ENCODE data around the gene SLC34A1. TPM values are rescaled to one million over a fixed set of nuclear protein-coding genes. Genes with fewer than 3 reads are reported as not detected.
"Not testable (repeated sequence)": the region's sequence is repeated elsewhere in the genome, so short reads cannot be mapped to it uniquely, and the experiment has no call there.

Gene SLC34A1, protein sequence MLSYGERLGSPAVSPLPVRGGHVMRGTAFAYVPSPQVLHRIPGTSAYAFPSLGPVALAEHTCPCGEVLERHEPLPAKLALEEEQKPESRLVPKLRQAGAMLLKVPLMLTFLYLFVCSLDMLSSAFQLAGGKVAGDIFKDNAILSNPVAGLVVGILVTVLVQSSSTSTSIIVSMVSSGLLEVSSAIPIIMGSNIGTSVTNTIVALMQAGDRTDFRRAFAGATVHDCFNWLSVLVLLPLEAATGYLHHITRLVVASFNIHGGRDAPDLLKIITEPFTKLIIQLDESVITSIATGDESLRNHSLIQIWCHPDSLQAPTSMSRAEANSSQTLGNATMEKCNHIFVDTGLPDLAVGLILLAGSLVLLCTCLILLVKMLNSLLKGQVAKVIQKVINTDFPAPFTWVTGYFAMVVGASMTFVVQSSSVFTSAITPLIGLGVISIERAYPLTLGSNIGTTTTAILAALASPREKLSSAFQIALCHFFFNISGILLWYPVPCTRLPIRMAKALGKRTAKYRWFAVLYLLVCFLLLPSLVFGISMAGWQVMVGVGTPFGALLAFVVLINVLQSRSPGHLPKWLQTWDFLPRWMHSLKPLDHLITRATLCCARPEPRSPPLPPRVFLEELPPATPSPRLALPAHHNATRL
- total RNA-seq, result not detected
- long read RNA-seq, result 0 reads

- DNase-seq (no peak), ATAC-seq (ENCODE audit: poor library complexity) (no peak)
- intact Hi-C loops (cut with DNase I), result no loop called here
These were observed at the start of gene SLC34A1 for GRCh38 chr5:177384134-177384533. TSS of gene SLC34A1 (plus strand) at chr5:177384434. CDS start at chr5:177385742, 1,308 bp downstream.

DNA sequence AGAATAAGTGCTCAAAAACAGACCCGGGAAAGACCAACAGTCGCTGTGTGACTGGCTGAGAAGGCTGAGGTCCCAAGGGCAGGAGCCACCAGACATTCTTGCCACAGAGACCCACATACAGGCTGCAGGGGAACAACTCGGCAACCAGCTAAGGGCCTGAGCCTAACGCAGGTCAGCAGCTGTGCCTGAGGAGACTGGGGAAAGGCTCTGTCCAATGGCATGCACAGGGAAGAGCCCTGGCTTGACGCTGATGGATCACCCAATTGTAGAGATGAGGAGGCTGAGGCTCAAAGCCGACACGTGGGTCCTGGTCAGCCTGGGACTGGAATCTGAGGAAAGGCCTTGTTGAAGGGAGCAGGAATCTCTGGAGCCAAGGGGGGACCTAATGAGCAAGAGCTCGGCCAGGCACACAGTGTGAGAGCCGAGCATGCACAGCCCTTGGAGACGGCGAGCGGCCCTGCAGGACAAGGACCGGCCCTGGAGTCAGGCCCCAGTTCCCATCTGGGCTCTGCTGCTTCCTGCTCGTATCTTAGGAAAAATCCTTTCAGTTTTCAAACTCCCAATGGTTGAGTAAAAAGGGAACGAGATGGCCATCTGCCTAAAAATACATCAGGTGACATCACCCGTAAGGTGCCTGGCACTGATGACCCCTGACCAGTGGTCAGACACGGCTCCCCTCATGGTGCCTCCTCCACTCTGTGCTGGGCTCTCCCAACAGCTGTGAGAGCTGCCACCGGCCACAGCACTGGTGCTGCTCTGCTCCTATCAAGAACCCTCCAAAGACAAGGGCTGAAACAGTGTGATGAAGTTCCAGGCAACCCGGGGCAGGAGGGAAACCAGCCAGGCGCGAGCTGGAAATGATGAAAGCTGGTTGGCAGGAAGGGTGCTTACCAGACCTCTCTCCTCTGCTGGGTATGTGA lies 49.2 kb upstream of the SLC34A1 start:
- DNase-seq, result peak; percentile 68
- ATAC-seq (ENCODE audit: poor library complexity), result peak; percentile 89
- intact Hi-C loops (cut with DNase I), result no loop called here

GRCh38 chr5:177335701-177336065 lies 48.6 kb upstream of the SLC34A1 start:
- ATAC-seq (ENCODE audit: poor library complexity) (peak; percentile 74), DNase-seq (no peak)
- intact Hi-C loops (cut with DNase I), result no loop called here

DNA sequence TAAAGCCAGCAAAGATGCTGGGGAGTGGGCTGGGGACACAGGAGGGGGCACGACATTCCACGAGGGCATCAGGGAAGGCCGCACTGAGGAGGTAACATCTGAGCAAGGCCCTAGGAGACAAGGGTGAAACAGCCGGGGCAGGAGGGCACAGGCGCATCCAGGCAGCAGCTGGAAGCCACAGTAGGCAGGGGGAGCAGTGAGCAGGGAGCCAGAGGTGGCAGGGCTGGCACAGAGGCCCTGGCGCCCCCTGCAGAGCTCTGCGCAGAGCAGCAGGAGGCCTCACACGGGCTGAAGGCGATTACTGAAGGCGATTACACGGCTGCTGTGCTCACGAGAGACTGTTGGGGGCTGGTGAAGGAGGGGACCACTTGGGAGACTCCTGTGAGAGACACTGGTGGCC lies 48.1 kb upstream of the SLC34A1 start:
- ATAC-seq (ENCODE audit: poor library complexity) (no peak), DNase-seq (no peak)
- intact Hi-C loops (cut with DNase I), result no loop called here

- intact Hi-C loops (cut with DNase I), result no loop called here
- ATAC-seq (ENCODE audit: poor library complexity) (no peak), DNase-seq (no peak)
These were observed 47.4 kb upstream of the SLC34A1 start for GRCh38 chr5:177336603-177337494.

DNA sequence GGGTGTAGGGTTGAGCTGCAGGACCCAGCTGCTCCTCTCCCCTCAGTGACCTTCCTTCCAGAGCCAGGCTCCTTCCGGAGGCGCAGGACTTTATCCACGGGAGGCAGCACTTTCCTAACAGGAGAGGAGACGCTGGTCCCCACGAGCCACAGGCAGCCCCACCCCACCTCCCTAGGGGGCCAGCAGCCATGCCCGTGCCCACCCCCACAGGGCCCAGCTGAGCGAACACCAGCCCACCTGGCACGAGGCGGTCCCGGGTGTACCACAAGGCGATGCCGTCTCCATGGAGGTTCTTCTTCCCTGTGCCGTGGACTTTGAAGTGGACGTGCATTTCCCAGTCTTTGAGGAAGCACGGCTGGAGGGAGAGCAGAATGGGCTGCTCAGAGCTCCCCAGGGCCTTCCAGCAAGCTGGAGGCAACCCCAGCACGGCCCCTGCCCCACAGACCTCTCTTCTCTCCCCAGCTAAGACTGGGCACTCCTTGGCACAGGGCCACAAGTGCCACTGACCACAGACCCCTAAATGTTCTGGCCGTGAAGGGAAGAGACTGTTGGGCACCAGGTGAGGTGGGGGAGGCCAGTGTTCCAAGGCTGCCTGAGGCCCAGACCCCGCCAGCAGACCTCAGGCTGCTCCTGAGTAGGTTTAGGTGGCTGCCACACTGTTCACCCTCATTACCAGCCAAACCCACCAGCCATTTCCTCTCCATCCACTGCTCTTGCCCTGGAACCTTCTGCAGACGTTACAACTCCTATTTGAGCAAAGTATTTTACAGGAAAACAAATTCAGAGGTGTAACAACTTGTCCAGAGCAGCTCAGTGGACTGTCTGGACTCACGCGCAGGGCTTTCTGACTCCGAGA lies 45.8 kb upstream of the SLC34A1 start:
- no peak for ATAC-seq (ENCODE audit: poor library complexity)
- intact Hi-C loops (cut with DNase I), result no loop called here
- no peak for DNase-seq

- intact Hi-C loops (cut with DNase I), result no loop called here
- ATAC-seq (ENCODE audit: poor library complexity) (no peak), DNase-seq (no peak)
These were observed 45.1 kb upstream of the SLC34A1 start for GRCh38 chr5:177339107-177339638.

- DNase-seq; ATAC-seq (ENCODE audit: poor library complexity); intact Hi-C loops (cut with DNase I): not testable (repeated sequence)
These were observed 41.2 kb upstream of the SLC34A1 start for GRCh38 chr5:177343000-177343399.

- intact Hi-C loops (cut with DNase I), result no loop called here
- ATAC-seq (ENCODE audit: poor library complexity), result no peak
- no peak for DNase-seq
These were observed 40.5 kb upstream of the SLC34A1 start for GRCh38 chr5:177343777-177344176.

DNA sequence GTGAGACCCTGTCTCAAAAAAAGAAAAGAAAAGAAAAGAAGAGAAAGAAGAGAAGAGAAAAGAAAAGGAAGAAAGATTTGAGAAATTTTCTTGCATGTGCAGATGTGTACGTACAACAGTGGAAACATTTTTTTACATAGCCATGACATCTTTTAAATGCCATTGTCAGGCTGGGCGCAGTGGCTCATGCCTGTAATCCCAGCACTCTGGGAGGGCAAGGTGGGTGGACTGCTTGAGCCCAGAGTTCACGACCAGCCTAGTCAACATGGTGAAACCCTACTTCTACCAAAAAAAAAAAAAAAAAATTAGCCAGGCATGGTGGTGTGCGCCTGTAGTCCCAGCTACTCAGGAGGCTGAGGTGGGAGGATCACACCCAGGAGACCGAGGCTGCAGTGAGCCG lies 39.3 kb upstream of the SLC34A1 start:
- DNase-seq (no peak), ATAC-seq (ENCODE audit: poor library complexity) (no peak)
- intact Hi-C loops (cut with DNase I), result no loop called here

DNA sequence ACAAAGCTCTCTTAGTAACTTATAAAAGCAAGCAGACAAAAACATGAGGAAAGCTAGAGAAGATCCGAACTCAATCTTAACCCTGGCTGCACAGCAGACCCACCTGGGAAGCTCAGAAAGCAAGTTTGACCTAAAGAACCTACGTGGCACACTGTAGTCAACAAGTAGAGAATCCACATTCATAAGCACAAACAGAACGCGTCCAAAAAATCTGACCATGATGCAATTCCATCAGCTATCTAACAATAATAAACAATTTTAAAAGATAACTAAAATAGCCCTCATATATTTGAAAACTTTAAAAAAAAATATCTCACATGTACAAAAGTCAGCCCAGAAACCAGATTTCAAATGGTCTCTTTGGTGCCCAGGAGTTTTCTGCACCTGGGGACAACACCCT lies 37.4 kb upstream of the SLC34A1 start:
- DNase-seq (no peak), ATAC-seq (ENCODE audit: poor library complexity) (no peak)
- intact Hi-C loops (cut with DNase I), result no loop called here

- intact Hi-C loops (cut with DNase I), result no loop called here
- ATAC-seq (ENCODE audit: poor library complexity) (no peak), DNase-seq (no peak)
These were observed 36.5 kb upstream of the SLC34A1 start for GRCh38 chr5:177347699-177348098.

DNA sequence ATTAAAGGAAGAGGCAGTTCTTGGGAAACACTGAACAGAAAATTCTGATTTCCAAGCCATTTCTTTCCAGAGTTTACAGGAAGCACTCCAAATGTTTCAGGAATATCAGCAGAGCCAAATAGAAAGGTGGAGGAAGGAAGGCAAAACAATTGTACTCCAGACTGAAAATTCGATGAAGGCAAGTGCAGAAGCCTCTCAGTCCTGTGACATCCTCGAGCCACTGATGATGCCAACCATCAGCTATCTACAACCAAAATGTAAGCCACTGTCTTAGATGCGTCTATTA lies 34.9 kb upstream of the SLC34A1 start:
- no peak for ATAC-seq (ENCODE audit: poor library complexity)
- intact Hi-C loops (cut with DNase I), result no loop called here
- DNase-seq, result no peak

DNA sequence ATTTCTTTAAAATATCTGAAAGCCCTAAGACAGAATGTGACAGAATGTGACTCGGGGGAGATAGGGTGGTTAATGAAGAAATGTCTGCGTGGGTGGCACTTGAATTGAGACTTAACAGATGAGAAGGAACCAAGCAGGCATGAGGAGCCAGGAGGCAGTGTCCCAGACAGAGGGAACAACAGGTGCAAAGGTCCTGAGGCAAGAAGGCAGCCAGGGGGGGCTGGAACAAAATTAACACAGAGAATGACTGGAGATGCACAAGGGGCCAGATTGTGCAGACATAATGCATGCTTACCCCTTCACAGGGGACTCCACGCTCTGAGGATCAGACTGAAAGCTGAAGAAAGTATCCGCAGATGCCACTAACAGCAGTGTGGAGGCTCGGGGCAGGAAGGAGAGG lies 34.5 kb upstream of the SLC34A1 start:
- DNase-seq (no peak), ATAC-seq (ENCODE audit: poor library complexity) (no peak)
- intact Hi-C loops (cut with DNase I), result no loop called here

GRCh38 chr5:177350776-177351391 lies 33.4 kb upstream of the SLC34A1 start:
- no peak for ATAC-seq (ENCODE audit: poor library complexity)

GRCh38 chr5:177351392-177352329 lies 32.6 kb upstream of the SLC34A1 start, which contains the start of gene LMAN2:
TSS of gene LMAN2 (minus strand) at chr5:177351668. CDS start at chr5:177351647, 21 bp downstream.
- intact Hi-C loops (cut with DNase I), result no loop called here
- peak; percentile 99 for ATAC-seq (ENCODE audit: poor library complexity)
- DNase-seq, result peak; percentile 95

More at GRCh38 chr5:177350776-177351391, 33.4 kb upstream of the SLC34A1 start:
- intact Hi-C loops (cut with DNase I), result no loop called here
- peak; percentile 34 for DNase-seq

All from Right ventricle myocardium superior (tissue), 1 donor.